ENCODE data around the gene HIPK4. TPM values are rescaled to one million over a fixed set of nuclear protein-coding genes. Genes with fewer than 3 reads are reported as not detected.

The HIPK4 gene
- total and polyA plus RNA-seq, 2 of the 8 experiments (the other 6 are each of a cell fraction or from before 2014, with no cell fraction given): 0.15 to 0.57 TPM

- TF ChIP-seq CEBPB (IDR thresholded peaks at IDR 0.05; ENCODE audit: low read depth, low read length) (no peak), CHD2 (IDR thresholded peaks at IDR 0.05; ENCODE audit: low read length) (peak; percentile 8; the same call in 1 of the 2 replicates), GTF2F1 (IDR thresholded peaks at IDR 0.05; ENCODE audit: borderline replicate concordance, low read depth, low read length) (no peak), POLR2A (IDR thresholded peaks at IDR 0.05; ENCODE audit: control extremely low read depth in 1 of 2, low read depth in 2 of 2, low read length in 2 of 2) (peak in 1 of 2 experiments; percentile 64; a peak in 2 of 3 replicates), TBP (IDR thresholded peaks at IDR 0.05; ENCODE audit: low read depth, low read length) (peak; percentile 51; the same call in 1 of the 2 replicates), JUN (IDR thresholded peaks at IDR 0.05; ENCODE audit: low read depth, low read length) (no peak), SP1 (IDR thresholded peaks at IDR 0.05; ENCODE audit: low read depth, low read length) (peak; percentile 61; the same call in 1 of the 2 replicates), KDM4A (IDR thresholded peaks at IDR 0.05; ENCODE audit: low read depth, low read length, severe bottlenecking) (no peak), CHD1 (IDR thresholded peaks at IDR 0.05; ENCODE audit: low read depth, low read length) (no peak), ASH2L (IDR thresholded peaks at IDR 0.05; ENCODE audit: low read length) (peak; percentile 50), SIRT6 (IDR thresholded peaks at IDR 0.05; ENCODE audit: low read length) (no peak), RAD21 (IDR thresholded peaks at IDR 0.05 in 1 of 2, conservative IDR thresholded peaks at IDR 0.05 in 1 of 2; ENCODE audit: low read depth in 2 of 2, low read length in 2 of 2) (no peak), CREB1 (IDR thresholded peaks at IDR 0.05) (peak; percentile 83), FOSL1 (IDR thresholded peaks at IDR 0.05; ENCODE audit: insufficient read depth, low read depth, low read length) (no peak), NANOG (IDR thresholded peaks at IDR 0.05; ENCODE audit: insufficient read depth, low read depth, low read length, poor library complexity, severe bottlenecking) (no peak), CTCF (IDR thresholded peaks at IDR 0.05; ENCODE audit: control extremely low read depth in 1 of 3, insufficient read depth in 1 of 3, low read depth in 1 of 3, low read length in 3 of 3) (no peak; a peak in 1 of 4 replicates), E2F6 (IDR thresholded peaks at IDR 0.05) (no peak), NRF1 (IDR thresholded peaks at IDR 0.05; ENCODE audit: low read depth, low read length) (no peak), KDM1A (IDR thresholded peaks at IDR 0.05; ENCODE audit: borderline replicate concordance, low read length) (no peak)
These were observed 23.4 kb upstream of the HIPK4 start, which contains the start of gene PRX (continued) for GRCh38 chr19:40413291-40413845.

Measured in H1 (cell line).